Stimulated activated CD4-positive, alpha-beta T cell treated with anti-CD3 and anti-CD28 coated beads, Interleukin-2, amount 100 ng/mL, for 4 hours (primary cell): ENCODE results near the gene HNF1B.

Experiments
- DNase-seq: peaks from one replicate; pipeline ENCODE4 v3.0.0-alpha.2; 2020; ENCODE audit warnings: low read depth

Gene HNF1B

GRCh38 chr17:37736428-37736827 lies 8.4 kb downstream of the HNF1B start:
- DNase-seq = no peak

- no peak for DNase-seq
Measured at GRCh38 chr17:37735165-37735564, 9.7 kb downstream of the HNF1B start.

- DNase-seq = no peak
Measured at GRCh38 chr17:37732316-37732715, 12.5 kb downstream of the HNF1B start.

- no peak for DNase-seq
Measured at GRCh38 chr17:37731056-37731455, 13.8 kb downstream of the HNF1B start.

GRCh38 chr17:37729905-37730304 lies 15.0 kb downstream of the HNF1B start:
- no peak for DNase-seq

GRCh38 chr17:37726891-37727675 lies 17.8 kb downstream of the HNF1B start:
- DNase-seq = no peak

- no peak for DNase-seq
Measured at GRCh38 chr17:37726248-37726647, 18.6 kb downstream of the HNF1B start.

GRCh38 chr17:37725601-37726146 lies 19.2 kb downstream of the HNF1B start:
- no peak for DNase-seq

GRCh38 chr17:37725021-37725595 lies 19.8 kb downstream of the HNF1B start:
- no peak for DNase-seq

GRCh38 chr17:37720989-37721388 lies 23.9 kb downstream of the HNF1B start:
- DNase-seq = no peak

GRCh38 chr17:37719866-37720265 lies 25.0 kb downstream of the HNF1B start:
- DNase-seq = no peak

- DNase-seq = no peak
Measured at GRCh38 chr17:37718324-37719048, 26.4 kb downstream of the HNF1B start.

GRCh38 chr17:37717627-37718323 lies 27.1 kb downstream of the HNF1B start:
- no peak for DNase-seq

- no peak for DNase-seq
Measured at GRCh38 chr17:37714897-37715296, 30.0 kb downstream of the HNF1B start.

- no peak for DNase-seq
Measured at GRCh38 chr17:37713624-37714023, 31.2 kb downstream of the HNF1B start.

GRCh38 chr17:37713028-37713431 lies 31.8 kb downstream of the HNF1B start:
- no peak for DNase-seq

- DNase-seq = no peak
Measured at GRCh38 chr17:37711113-37711512, 33.7 kb downstream of the HNF1B start.

- no peak for DNase-seq
Measured at GRCh38 chr17:37710344-37710886, 34.4 kb downstream of the HNF1B start.

GRCh38 chr17:37708616-37709212 lies 36.1 kb downstream of the HNF1B start:
- DNase-seq = no peak

GRCh38 chr17:37708008-37708615 lies 36.7 kb downstream of the HNF1B start:
- no peak for DNase-seq

- no peak for DNase-seq
Measured at GRCh38 chr17:37706446-37706845, 38.4 kb downstream of the HNF1B start.
